ENCODE data around the gene FOXA2.

DNA sequence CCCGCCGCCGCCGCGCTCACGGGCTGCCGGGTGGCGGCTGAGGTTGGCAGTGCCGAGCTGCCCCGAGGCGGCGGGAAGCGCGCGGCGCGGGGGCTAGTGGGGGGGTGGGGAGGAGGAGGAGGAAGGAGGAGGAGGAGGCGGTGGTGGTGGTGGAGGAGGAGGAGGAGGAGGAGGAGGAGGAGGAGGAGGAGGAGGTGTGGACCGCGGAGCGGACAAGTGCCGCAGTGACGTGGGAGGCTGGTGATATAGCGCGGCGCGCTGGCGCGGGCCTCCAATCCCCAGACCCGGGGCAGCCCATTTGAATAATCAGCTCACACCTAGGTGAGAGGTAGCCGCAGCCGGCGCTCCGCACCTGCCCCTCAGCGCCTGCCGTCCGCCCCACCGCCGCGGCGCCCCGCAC lies at the start of gene FOXA2:
- TF ChIP-seq, protein P1, sequence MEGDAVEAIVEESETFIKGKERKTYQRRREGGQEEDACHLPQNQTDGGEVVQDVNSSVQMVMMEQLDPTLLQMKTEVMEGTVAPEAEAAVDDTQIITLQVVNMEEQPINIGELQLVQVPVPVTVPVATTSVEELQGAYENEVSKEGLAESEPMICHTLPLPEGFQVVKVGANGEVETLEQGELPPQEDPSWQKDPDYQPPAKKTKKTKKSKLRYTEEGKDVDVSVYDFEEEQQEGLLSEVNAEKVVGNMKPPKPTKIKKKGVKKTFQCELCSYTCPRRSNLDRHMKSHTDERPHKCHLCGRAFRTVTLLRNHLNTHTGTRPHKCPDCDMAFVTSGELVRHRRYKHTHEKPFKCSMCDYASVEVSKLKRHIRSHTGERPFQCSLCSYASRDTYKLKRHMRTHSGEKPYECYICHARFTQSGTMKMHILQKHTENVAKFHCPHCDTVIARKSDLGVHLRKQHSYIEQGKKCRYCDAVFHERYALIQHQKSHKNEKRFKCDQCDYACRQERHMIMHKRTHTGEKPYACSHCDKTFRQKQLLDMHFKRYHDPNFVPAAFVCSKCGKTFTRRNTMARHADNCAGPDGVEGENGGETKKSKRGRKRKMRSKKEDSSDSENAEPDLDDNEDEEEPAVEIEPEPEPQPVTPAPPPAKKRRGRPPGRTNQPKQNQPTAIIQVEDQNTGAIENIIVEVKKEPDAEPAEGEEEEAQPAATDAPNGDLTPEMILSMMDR (IDR thresholded peaks at IDR 0.05) = peak in 1 of 7 experiments; percentile 3
- peak; percentile 19 to 90 (median 76) for TF ChIP-seq POLR2A (IDR thresholded peaks at IDR 0.05)
